Kidney epithelial cell (primary cell): Measurements from ENCODE around the gene CEP112. TPM values are rescaled to one million over a fixed set of nuclear protein-coding genes. Genes with fewer than 3 reads are reported as not detected.

Experiments used
- DNase-seq: peaks from one replicate; pipeline ENCODE4 v3.0.0-alpha.2; 2010; ENCODE audit warnings: low read depth
- H3K27me3 ChIP-seq: 2 replicates; pipeline ENCODE4 v1.6.0; 2011; ENCODE audit warnings: low read length; ENCODE audit not compliant: control insufficient read depth, insufficient read depth
- H3K36me3 ChIP-seq: 2 replicates; pipeline ENCODE4 v1.5.1; 2011; ENCODE audit warnings: low read length; ENCODE audit not compliant: control insufficient read depth, insufficient read depth
- H3K4me3 ChIP-seq: 2 replicates; pipeline ENCODE4 v1.5.1; 2011; ENCODE audit warnings: low read depth, mild to moderate bottlenecking, control low read depth, low read length
- total RNA-seq: library from RNA; depleted of rRNA; stranded (reverse); fragments of >200 nt; gene quantifications from 2 replicates; pipeline ENCODE4 v1.2.3, GENCODE V29; 2015
- TF ChIP-seq, protein P1 (sequence below): IDR thresholded peaks from 2 replicates; pipeline ENCODE4 v1.5.1; 2011; ENCODE audit warnings: mild to moderate bottlenecking, moderate library complexity, low read length, control low read depth, inconsistent platforms; ENCODE audit not compliant: insufficient read depth, poor library complexity, severe bottlenecking

Gene CEP112
- total RNA-seq, 1 donor from 2014 or later = 6.5 TPM

DNA sequence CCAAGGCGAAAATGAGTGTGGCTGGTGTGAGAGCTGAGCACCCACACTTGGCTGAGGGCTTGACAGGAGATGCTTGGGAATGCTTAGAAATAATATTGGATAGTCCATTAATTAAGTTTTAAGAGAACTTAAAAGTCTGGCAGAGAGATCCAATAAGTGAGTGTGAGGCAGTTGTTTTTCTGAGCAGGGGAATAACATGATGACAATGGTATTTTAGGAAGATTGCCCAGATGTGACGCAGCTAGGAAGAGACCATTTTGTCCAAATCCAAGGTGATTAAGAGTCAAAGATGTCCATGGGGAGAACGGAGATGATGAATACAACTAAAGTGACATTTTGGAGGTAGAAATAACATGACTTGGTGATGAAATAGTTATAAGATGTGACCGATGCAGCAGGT, 527.7 kb downstream of the CEP112 start:
- no peak overlapping the region for H3K4me3 ChIP-seq
- TF ChIP-seq, protein P1, sequence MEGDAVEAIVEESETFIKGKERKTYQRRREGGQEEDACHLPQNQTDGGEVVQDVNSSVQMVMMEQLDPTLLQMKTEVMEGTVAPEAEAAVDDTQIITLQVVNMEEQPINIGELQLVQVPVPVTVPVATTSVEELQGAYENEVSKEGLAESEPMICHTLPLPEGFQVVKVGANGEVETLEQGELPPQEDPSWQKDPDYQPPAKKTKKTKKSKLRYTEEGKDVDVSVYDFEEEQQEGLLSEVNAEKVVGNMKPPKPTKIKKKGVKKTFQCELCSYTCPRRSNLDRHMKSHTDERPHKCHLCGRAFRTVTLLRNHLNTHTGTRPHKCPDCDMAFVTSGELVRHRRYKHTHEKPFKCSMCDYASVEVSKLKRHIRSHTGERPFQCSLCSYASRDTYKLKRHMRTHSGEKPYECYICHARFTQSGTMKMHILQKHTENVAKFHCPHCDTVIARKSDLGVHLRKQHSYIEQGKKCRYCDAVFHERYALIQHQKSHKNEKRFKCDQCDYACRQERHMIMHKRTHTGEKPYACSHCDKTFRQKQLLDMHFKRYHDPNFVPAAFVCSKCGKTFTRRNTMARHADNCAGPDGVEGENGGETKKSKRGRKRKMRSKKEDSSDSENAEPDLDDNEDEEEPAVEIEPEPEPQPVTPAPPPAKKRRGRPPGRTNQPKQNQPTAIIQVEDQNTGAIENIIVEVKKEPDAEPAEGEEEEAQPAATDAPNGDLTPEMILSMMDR = no peak
- no peaks in the 10 kb centered on the region for H3K36me3 ChIP-seq
- no peaks in the 10 kb centered on the region for H3K27me3 ChIP-seq
- no peak for DNase-seq

DNA sequence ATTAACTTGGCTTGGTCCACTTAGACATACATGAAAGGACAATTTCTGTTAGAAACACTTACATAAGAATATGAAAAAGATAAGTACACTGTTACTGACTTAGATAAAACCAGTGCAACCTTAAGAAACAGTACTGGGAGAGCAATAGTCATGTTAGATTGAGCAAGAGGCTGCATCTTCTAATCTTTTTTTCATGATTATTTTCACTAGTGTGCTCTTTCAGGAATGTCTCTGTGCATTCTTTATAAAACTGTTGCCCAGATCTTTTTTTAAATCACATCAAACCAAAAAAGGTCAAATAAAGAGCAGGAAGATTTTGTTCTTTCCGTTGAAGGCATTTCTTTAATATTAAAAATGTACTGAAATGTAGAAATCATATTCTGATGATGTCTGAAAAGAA, 529.7 kb downstream of the CEP112 start:
- Histone ChIP-seq H3K36me3 (no peaks in the 10 kb centered on the region), H3K27me3 (no peaks in the 10 kb centered on the region), H3K4me3 (no peak overlapping the region)
- TF ChIP-seq, protein P1 = no peak
- DNase-seq = no peak

DNA sequence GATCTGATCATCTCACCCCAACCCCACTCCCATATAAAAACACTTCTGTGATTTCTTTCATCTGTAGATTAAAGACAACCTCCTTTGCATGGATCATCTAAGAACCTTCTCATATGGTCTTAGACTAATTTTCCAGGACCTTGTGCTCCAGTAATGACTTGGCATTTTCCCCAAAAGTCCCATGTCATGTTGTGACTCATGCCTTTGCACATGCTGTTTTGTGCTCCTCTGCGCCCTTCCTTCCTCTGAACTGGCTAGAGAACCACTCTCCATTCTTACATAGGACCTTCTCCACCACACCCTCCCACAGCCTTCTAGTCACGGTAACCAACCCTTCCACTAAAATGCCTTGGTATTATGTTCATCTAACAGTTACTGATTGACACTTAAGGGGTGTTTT, 531.0 kb downstream of the CEP112 start:
- DNase-seq = no peak
- TF ChIP-seq, protein P1 = no peak
- no peak overlapping the region for H3K4me3 ChIP-seq

DNA sequence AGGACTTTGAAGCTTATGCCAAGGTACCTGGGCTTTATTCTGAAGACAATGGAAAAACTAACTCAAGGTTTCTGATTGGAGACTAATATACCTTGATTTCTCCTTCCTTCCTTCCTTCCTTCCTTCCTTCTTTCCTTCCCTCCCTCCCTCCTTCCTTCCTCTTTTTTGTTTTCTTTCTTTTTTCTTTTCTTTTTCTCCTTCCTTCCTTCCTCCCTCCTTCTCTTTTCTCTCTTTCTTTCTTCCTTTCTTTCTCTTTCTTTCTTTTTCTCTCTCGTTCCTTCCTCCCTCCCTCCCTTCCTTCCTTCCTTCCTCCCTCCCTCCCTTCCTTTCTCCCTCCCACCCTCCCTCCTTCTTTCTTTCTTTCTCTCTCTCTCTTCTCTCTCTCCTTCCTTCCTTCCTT, 531.9 kb downstream of the CEP112 start:
- H3K36me3 ChIP-seq = no peaks in the 10 kb centered on the region

More for the DNA sequence above, 531.0 kb downstream of the CEP112 start:
- Histone ChIP-seq H3K36me3 (no peaks in the 10 kb centered on the region), H3K27me3 (no peaks in the 10 kb centered on the region)

DNA sequence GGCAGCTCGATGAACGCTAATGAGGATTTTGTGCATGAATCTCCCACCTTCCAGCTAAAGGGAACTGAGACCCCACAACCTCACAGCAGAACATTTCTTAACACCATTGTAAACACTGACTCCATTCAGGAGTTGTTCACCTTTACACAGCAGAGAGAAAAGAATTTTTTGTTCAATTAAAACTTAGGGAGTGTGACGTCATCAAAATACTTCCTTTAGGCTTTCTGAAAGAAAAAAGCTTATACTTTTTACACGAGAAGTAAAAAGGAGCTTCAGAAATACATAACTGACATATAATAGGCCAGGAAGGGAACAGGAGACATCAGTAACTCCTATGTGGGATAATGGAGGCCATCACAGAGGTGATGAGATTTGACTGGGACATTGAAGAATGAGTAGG, 532.4 kb downstream of the CEP112 start:
- Histone ChIP-seq H3K27me3 (no peaks in the 10 kb centered on the region), H3K4me3 (no peak overlapping the region), H3K36me3 (no peaks in the 10 kb centered on the region)
- no peak for DNase-seq
- TF ChIP-seq, protein P1 = no peak

More for the DNA sequence above, 531.9 kb downstream of the CEP112 start:
- TF ChIP-seq, protein P1 = no peak
- DNase-seq = no peak
- H3K27me3 ChIP-seq = no peaks in the 10 kb centered on the region
- no peak overlapping the region for H3K4me3 ChIP-seq

DNA sequence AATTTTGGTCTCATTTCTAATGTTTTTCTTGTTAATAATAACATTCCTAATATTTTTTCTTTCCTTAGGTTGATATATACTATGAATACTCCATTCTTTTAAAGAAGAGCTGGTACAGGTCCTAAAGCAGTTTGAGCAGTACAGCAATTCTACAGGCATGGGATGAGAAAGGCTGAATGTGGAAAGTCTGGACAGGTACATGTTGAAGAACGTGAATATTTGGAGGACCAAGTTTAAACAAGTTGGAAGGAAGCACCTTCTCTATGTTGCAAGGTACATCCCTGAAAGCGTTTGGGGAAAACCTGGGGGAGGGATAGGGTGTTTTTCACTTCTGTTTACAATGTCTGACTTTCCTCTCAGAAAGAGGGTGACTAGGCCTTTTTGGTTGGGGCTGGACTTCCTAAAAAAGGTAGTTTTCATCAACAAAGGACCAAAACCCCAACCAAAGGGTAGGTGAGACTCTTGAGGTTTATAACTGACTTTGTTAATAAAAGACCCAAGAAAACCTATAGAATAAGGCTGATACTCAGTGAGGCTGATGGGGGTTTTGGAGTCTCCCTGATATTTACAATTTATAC, 534.6 kb downstream of the CEP112 start:
- no peak for DNase-seq
- Histone ChIP-seq H3K36me3 (no peaks in the 10 kb centered on the region), H3K27me3 (no peaks in the 10 kb centered on the region), H3K4me3 (no peak overlapping the region)
- TF ChIP-seq, protein P1 = no peak
